Activated CD8-positive, alpha-beta memory T cell treated with anti-CD3 and anti-CD28 coated beads, Interleukin-2, amount 50 U/mL, for 4 hours (primary cell): ENCODE results near the gene CMTM8.
A peak's percentile ranks its signal among the peaks of the same experiment; 100 is the strongest.

Experiments used
- DNase-seq: peaks from one replicate; pipeline ENCODE4 v3.0.0-alpha.2; 2020

Gene CMTM8

DNA sequence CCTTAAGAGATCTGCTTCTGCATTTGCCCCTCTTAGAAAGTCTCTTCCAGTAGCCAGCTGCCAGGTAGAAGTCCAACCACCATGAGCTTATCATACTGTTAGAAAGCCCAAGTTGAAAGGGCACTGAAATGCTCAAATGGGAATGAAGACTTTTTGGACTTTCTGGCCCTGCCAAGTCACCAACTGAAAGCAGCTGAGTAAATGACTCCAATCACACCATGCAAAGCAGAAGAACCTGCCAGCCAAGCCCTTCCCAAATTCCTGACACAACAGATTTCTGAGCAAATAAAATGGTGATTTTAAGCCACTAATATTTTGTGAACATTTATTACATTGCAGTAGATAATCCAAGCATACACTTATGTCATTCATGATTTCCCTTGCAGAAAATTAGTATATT is 2.1 kb upstream of the CMTM8 start:
- DNase-seq, result no peak

DNA sequence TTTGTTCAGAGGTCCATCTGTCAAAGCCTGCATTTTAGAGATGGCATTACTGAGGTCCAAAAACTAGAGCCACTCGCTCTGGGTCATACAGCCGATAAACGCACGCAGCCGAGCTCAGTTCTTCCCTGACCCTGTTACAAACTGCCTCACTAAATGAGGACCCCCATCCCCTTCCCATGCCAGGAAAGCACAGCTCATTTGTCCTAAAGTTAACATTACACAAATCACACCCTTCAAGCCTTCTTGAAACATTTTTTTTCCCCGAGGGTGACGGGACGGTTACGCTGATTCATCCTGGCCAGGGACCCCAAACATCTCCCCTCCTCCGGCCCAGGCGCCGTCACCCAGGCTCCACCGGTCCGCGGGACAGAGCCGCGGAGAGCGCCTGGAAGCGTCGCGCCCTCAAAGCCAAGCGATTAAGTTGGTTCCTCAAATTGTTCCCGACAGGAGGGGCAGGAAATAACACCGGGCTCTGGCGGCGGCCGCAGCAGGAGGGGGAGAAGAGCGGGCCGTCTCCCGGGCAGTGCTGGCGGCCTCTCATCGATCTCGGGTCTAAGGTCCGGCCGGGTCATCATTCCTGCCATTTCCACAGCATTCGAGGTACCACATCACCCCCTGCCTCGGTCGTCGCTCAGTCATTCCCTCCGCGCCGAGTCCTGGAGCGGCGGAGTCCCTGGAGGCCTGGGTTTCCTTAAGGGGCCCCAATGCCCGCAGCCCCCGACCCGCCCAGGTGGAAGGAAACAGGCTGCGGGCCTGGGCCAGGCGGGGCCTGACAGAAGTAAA is 619 bp upstream of the CMTM8 start:
- DNase-seq, result peak; percentile 17

DNA sequence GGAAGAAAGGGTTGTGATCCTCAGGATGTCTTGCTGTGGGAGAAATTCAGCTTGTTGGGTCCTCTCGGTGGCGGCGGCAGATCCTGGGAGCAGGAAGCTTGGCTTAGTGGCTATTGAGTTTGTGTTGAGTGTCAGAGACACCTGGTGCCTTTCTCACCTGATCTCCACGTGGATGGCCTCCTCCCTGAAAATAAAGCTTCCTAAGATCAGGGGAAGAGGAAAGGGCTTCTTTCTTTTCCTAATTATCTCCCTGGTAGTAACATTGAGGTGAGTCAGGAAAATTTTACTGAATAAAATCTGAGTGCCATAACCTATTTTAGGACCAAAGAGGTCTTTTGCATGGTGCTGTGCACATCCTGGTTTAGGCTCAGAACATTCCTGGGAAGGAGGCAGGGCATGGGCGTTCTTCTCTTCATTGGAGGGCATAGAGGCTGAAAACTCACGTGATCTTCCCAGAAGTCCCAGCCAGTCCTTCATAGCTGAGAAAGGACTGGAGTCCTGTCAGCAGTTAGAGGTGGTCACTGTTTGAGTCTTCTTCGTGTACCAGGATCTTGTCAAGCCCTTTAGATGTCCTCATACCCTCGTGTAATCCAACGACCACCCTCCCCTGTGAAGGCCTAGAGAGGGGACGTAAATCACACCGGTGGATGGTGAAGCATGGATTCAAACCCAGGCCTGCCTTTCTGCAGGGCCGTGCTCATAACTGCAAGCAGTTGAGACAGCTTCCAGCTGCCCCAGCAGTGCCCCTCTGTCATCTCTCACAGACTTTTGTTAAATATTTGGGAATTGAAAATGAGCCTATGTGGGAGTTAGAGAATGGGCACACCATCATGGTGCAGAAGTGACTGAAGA is 1.1 kb downstream of the CMTM8 start:
- DNase-seq, result no peak

DNA sequence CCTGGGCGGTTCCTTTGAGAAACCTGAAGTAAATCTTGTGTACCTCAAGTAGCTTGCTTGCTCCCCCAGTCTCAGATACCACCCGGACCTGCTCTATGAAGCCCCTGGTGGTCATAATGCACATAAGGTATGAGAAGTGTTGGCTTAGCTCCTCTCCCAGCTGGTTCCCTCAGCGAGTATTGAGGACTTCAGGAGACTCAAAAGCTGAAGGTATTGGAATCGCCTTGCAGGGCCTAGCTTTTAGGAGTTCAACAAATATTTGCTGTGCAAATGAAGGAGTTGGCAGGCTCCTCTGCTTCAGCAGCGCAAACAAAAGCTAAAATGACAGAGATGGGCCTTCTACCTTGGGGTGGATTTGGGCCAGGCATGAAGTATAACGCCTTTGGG is 1.7 kb downstream of the CMTM8 start:
- DNase-seq, result peak; percentile 33

DNA sequence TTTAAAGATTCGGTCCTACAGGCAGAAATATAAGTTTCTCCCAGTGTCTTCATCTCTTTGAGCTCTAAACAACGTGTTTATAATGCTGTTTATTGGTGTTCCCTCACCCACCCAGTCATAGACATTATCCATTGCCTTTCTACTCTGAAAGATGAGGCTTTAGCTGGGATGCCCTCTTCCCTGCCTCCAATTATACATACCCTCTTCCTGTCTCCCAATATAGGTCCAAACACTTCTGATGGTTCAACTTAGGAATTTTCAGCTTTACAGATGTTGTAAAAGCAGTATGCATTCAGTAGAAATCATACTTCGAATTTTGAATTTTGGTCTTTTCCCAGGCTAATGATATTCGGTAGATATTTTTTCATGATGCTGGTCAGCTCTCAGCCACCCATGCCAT is 2.6 kb downstream of the CMTM8 start:
- DNase-seq, result no peak

DNA sequence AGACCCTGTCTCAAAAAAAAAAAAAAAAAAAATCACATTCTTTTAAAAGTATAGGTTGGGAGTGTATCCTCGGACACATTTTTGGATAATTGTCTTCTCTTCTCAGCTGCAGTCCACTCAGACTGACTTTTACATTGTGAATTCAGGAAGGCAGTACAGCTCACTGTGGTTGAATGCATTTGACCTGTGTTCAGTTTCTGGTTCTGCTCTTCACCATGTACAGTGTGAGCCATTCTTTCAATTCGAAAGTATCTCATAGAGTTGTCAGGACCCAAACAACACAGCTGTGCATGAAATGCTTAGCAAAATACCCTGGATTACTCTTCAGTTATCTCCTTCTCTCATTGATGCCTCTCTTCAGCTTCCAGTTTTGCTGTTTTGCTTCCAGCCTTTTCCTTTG is 5.0 kb downstream of the CMTM8 start:
- no peak for DNase-seq

DNA sequence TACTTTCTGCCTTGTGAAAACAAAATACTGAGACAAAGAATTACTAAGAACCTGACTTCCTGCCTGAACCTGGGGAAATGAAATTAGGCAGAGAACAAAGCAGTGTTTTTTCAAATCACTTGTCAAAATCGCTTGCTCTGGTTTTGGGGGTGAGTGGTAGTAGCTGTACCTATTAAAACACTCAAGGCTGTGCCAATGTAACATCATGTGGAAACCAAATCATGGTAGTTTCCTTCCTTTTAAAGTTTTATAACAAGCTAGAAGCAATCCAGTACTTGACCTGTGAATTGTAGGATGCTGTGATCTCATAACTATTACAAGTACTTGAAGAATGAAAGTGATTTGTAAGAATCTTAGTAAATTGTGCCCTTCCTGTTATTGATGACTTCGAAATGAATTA is 6.7 kb downstream of the CMTM8 start:
- no peak for DNase-seq

DNA sequence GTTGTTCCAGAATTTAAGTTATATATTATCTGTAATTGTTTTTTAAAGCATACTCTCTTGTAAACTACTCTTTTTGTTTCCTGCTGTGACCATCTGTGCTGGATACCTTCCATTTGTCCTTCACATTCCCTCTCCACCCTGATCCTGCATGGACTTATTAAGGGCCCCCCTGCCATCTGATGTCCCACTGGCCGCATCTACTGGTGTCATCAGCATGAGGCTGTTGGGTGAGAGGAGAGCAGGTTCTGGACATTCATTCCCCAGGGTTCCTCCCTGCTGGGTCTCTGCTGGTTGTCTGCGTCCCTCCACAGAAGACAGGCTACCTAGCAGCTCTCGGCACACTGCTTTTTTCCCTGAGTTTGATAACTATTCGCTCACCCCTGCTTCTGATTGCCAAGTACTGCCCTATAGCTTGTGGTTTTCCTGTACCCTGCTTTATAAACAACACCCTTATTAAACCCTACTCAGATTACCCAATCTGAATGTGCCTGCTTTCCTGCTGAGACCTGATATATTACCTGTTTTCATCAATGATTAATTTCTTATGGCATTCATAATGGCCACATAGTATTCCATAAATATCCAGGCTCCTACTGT is 7.7 kb downstream of the CMTM8 start:
- DNase-seq, result no peak

DNA sequence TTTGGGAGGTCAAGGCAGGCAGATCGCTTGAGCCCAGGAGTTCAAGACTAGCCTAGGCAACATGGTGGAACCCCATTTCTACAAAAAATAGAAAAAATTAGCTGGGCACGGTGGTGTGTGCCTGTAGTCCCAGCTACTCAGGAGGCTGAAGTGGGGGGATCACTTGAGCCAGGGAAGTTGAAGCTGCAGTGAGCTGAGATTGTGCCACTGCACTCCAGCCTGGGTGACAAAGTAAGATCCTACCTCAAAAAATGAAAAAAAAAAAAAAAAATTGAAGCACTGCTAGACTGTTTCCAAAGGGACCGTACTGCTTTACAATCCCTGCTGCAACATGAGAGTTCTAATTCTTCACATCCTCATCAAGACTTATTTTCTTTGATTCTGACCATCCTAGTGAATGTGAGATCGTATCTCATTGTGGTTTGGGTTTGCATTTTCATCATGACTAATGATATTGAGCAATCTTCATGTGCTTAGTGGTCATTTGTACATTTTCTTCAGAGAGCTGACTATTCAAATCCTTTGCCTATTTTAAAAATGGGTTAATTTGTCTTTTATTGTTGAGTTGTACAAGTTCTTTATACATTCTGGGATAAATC is 10.8 kb downstream of the CMTM8 start:
- no peak for DNase-seq

DNA sequence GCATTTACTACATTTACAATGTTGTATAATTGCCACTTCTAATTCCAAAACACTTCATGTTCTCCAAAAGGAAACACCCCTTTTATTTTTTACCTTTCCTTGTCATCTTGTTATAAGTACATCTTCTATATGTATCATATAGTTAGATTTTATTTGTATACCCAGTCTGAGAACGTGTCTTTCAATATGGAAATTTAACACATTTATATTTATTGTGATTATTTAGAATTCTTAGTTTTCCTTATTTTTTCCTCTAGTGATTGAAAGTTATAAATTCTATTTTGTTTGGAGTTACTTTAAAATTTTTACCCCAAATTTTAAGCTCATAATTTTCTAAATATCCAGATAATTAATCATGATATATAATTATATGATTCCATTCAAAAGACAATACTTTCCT is 15.8 kb downstream of the CMTM8 start:
- no peak for DNase-seq

DNA sequence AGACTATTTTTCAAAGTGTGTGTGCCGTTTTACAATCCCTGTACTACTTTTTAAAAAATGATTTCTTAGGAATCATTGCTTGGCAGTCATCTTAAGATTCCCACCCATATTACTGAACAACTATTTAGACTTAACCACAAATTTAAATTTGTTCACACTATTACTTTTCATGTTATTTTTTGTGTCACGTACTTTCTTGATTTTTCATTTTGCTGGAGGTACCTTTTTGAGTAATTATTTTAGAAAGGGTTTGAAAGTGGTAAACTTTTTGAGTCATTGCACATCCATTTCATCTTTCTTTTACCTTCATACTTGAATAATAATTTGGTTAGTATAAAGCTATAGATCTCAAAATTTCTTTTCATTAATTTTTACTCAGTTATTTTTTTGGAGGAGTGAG is 16.9 kb downstream of the CMTM8 start:
- DNase-seq, result no peak

DNA sequence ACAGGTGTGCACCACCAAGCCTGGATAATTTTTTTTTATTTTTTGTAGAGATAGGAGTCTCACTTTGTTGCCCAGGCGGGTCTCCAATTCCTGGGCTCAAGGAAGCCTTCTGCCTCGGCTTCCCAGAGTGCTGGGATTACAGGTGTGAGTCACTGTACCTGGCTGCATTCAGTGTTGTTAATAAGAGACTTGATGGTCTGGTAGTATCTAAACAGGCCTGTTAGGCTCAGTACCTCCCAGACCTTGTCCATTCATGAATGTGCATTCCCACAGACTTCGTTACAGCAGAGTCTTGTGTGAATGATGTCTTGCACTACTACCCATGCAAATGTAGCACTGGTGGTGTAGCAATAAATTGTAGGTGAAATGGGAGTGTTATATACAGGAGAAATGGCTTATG is 17.7 kb downstream of the CMTM8 start:
- no peak for DNase-seq

DNA sequence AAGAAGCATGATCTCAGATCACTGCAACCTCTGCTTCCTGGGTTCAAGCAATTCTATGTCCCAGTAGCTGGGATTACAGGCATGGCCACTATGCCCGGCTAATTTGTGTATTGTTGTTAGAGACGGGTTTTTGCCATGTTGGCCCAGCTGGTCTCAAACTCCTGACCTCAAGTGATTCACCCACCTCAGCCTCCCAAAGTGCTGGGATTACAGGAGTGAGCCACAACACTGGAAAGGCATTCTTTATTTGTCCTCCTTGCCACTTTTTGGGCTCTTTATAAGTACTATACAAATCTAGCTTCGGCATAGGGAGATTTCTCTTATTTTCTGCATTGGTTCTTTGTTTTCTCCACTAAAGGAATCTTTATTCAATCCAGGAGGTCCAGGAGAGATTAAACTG is 18.6 kb downstream of the CMTM8 start:
- no peak for DNase-seq

DNA sequence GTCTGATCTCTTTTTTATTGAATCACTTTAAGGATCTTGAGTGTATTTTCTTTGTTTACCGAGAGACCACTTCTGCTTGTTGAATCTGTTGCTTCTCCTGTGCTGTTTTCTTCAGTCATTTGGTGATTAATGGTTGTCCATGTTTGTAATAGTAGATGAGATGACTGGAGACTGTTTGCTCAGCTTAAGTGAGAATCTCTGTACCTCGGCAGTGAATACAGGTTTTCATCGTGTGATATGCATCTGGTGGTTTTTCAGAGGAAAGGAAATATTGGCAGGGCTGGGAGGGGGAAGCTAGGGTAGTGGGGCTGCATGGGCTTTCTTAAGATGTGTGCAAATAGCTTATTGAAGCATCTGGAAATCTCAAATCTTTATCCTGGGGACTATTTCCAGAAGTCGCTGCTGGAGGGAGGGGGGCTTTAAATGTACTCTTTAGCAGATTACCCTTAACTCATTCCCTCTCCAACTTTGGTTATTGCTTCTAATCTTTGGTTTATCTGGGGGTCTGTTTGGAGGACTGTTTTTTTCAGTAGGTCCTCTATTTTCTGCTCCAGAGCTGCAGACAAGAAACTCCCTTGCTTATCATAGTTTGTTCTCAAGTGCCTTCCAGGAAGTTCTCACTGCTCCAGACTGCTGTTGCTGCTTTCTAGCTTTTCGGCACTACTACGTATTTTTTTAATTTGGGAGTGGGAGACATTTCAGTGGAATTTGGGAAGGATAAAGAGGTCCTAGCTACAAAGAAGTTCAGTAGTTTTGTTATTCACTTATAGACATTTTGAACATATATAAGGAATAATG is 19.4 kb downstream of the CMTM8 start:
- DNase-seq, result no peak

DNA sequence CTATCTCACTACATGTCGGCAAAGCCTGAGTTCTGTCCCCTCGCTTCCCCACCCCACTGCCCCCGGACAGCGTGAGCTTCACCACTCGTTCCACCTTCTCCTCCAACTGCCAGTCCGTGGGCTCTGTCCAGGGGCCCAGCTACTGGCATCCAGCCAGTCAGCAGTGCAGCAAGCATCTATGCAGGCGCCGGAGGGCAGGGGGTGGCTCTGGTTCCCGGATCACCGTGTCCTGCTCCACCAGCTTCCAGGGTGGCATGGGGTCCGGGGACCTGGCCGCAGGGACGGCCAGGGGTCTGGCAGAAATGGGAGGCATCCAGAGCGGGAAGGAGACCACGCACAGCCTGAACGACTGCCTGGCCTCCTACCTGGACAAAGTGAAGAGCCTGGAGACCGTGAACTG is 20.4 kb downstream of the CMTM8 start:
- DNase-seq, result no peak

DNA sequence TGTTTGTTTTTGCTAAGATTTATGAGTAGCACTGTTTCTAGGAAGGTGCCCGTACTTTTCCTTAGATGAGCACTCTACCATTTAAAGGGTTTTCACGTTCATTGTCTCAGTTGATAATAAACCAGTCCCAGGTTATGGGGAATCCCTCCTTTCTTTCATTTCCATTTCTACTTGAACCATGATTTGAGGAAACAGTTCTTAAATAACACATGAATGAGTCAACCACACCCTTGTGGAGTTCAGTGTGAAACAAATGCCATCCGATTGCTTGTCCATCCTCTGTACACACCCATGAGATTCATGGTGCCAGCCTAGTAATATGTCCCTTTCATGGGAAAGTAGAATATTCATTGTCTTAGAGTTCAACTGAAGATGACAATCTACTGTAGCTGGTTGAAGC is 23.1 kb downstream of the CMTM8 start:
- no peak for DNase-seq

DNA sequence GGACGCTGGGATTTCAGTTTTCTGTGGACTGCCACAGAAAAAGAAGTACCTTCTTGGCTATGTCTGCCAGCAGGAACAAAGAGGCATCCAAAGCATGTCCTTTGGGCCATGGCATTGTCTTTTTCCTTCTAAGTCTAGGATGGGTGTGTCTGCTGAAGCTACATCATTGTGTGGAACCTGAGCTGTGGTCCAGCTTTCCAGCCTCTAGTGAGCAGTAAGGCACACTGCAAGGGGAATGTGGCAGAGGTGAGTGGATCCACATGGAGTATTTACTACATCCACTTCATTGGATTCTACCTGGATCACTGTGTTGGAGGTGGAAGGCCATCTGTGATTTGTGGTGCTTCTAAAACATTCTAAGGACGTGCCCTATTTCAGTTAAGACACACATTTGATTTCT is 23.7 kb downstream of the CMTM8 start:
- DNase-seq, result no peak

DNA sequence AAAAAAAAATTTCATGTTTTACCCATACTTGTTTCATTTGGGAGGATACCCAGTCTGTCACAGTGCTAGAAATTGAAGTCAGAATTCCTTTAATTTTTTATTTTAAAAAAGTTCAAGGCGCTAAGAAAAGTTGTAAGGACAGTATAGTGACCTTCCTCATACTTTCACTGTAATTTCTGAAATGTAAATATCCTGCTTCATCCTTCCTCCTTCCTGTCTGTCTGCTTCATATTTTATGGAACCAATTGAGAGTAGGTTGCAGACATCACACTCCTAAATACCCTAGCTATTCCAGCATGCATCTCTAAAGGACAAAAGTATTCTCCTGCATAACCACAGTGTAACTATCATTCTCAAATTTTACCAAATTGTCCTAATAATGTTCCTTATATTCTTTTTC is 35.8 kb downstream of the CMTM8 start:
- DNase-seq, result no peak

DNA sequence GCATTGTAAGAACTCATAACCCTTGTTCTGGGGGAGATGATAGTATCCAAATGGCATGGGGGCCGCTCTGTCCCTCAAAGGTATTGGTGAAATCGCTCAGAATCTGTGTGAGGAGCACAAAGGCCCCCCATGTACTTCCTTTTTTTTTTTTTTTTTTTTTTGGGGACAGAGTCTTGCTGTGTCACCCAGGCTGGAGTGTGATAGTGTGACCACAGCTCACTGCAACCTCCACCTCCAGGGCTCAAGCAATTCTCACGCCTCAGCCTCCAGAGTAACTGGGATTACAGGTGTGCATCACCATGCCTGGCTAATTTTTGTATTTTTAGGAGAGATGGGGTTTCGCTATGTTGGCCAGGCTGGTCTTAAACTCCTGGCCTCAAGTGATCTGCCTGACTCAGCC is 37.0 kb downstream of the CMTM8 start:
- no peak for DNase-seq

DNA sequence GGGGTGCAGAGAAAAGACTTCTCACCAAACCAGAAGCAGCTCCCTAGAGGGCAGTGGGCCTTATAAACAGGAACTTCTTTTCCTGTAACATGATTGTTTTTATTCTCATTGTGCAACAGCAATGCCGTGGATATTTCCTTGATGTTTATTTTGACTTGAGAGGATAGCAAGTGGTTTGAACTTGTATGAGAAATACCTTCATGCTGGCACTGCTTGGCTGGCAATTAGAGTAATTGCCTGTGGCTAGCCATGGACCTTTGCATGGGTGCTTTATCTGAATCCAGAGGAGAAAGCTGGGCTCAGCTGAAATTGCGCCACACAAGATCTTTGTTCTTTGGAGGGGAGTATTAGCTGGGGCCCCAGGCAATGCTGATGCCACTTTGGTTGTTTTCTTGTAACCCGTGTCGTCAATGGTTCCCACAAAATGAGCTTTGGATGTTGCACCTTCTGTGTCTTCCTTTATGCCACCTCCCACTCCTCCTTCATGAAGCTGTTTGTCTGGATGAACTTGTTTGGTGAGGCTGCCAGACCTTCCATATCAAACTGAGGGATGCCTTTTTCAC is 37.9 kb downstream of the CMTM8 start:
- no peak for DNase-seq

DNA sequence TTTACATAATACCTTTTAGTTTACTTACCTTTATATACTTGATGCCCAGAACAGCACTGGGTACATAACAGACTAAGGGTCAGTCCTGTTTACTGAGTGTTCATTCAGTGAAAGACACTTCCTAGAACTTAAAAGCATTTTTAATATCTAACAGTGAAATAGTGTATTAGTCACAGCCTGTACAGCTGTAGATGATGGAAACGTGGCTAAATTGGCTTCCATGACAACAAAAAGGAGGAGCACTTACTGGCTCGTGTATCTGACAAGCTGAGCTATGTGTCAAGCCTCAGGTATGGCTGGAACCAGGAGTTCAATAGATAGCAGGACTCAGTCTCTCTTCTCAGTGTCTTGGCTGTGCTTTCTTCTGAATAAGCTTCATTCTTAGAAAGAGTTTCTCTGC is 40.2 kb downstream of the CMTM8 start:
- DNase-seq, result no peak

DNA sequence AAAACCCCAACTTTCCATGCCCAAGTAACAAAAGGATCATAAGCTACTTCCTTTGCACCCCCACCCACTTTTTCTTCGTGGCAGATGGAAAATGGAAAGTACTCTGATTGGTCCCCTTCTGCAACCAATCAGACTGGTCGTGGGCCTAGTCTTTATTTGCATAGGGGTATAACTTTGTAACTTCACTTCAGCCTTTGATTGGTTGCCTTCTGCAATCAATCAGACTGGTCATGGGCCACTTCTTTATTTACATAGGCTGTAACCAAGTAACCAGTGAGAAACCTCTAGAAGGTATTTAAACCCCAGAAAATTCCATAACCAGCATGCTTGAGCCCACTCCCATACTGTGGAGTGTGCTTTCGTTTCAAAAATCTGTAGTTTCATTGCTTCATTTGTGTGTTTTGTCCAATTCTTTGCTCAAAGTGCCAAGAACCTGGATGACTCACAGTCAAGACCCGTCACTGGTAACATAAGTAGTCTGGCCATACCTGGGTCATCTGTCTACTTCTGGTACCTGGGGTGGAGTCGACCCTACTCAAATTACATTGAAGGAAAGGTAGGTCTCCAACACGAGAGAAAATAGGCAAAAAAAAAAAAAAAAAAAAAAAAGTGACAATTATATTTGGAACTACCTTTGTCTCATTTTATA is 41.9 kb downstream of the CMTM8 start:
- DNase-seq, result no peak
